ENCODE data around the gene PHB1. TPM values are rescaled to one million over a fixed set of nuclear protein-coding genes. Genes with fewer than 3 reads are reported as not detected.

The PHB1 gene
- total RNA-seq, 1 experiment from 2014 or later = 325 TPM

GRCh38 chr17:49440581-49440980 is 25.9 kb upstream of the PHB1 start:
- Mint-ChIP-seq H3K9me3 (peaks cover 0 to 4% of the 10 kb centered on the region in 2 experiments; a peak in 1 of 5 replicates), H3K4me1 (peaks cover 34 to 41% of the 10 kb centered on the region in 2 experiments), H3K27ac (no peak overlapping the region), H3K27me3 (ENCODE audit: low read depth) (peaks cover 76% of the 10 kb centered on the region), H3K4me3 (no peak overlapping the region), H3K36me3 (ENCODE audit: insufficient read depth in 1 of 3, low read depth in 3 of 3) (no peaks in the 10 kb centered on the region; a peak in 1 of 7 replicates)
- Histone ChIP-seq H3K14ac (ENCODE audit: insufficient read depth, low read length) (no peak overlapping the region), H3K18ac (ENCODE audit: insufficient read length, low read depth, low read length) (no peak overlapping the region), H4K91ac (ENCODE audit: insufficient read length, low read depth, low read length) (no peak overlapping the region), H2BK5ac (ENCODE audit: insufficient read length, low read length) (no peak overlapping the region), H3K23ac (ENCODE audit: insufficient read length, low read depth, low read length) (no peak overlapping the region), H3K23me2 (ENCODE audit: insufficient read length, low read depth, low read length, poor library complexity, severe bottlenecking) (peaks cover 8% of the 10 kb centered on the region), H3K27me3 (ENCODE audit: insufficient read depth, low read length) (no peaks in the 10 kb centered on the region), H2BK120ac (ENCODE audit: low read depth, low read length, poor library complexity, severe bottlenecking) (no peak overlapping the region), H4K5ac (ENCODE audit: insufficient read length, low read depth, low read length) (no peak overlapping the region), H3K4me1 (ENCODE audit: insufficient read depth, low read length) (peaks cover 2% of the 10 kb centered on the region; the same call in 1 of the 2 replicates), H2BK15ac (ENCODE audit: low read depth, low read length) (no peak overlapping the region), H3K27ac (ENCODE audit: insufficient read length, low read depth, low read length) (no peak overlapping the region), H2BK20ac (ENCODE audit: low read depth, low read length, poor library complexity, severe bottlenecking) (no peak overlapping the region), H3K9me3 (ENCODE audit: control insufficient read depth, low read depth, low read length) (no peaks in the 10 kb centered on the region), H3K56ac (ENCODE audit: insufficient read length, low read depth, low read length) (no peak overlapping the region), H3K79me1 (ENCODE audit: insufficient read depth, low read depth, low read length, poor library complexity, severe bottlenecking) (no peaks in the 10 kb centered on the region), H2BK12ac (ENCODE audit: insufficient read length, low read depth, low read length) (no peak overlapping the region), H3K4ac (ENCODE audit: low read depth, low read length) (no peak overlapping the region), H4K20me1 (ENCODE audit: control insufficient read depth, insufficient read depth, insufficient read length) (no peaks in the 10 kb centered on the region), H3K4me2 (ENCODE audit: insufficient read depth, insufficient read length, low read length) (no peak overlapping the region), H3K79me2 (ENCODE audit: insufficient read depth, low read length) (no peaks in the 10 kb centered on the region), H4K8ac (replicated peaks; ENCODE audit: insufficient read length, low read depth, low read length) (no peak overlapping the region), H3K9ac (ENCODE audit: extremely low read depth, insufficient read length, low read length) (no peak overlapping the region), H2AK5ac (ENCODE audit: insufficient read length, low read length) (no peak overlapping the region), H3T11ph (ENCODE audit: low read length) (no peak overlapping the region), H2AFZ (ENCODE audit: low read length) (no peak overlapping the region)
- WGBS (ENCODE audit: extremely low coverage, insufficient read length, low lambda C conversion rate) = no CpG with 5 or more reads among the region's 1 CpG
- DNase-seq = peak; percentile 12
- TF ChIP-seq, protein P1, sequence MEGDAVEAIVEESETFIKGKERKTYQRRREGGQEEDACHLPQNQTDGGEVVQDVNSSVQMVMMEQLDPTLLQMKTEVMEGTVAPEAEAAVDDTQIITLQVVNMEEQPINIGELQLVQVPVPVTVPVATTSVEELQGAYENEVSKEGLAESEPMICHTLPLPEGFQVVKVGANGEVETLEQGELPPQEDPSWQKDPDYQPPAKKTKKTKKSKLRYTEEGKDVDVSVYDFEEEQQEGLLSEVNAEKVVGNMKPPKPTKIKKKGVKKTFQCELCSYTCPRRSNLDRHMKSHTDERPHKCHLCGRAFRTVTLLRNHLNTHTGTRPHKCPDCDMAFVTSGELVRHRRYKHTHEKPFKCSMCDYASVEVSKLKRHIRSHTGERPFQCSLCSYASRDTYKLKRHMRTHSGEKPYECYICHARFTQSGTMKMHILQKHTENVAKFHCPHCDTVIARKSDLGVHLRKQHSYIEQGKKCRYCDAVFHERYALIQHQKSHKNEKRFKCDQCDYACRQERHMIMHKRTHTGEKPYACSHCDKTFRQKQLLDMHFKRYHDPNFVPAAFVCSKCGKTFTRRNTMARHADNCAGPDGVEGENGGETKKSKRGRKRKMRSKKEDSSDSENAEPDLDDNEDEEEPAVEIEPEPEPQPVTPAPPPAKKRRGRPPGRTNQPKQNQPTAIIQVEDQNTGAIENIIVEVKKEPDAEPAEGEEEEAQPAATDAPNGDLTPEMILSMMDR (conservative IDR thresholded peaks at IDR 0.05) = no peak

Data from H9 (cell line).